Measurements from ENCODE around the gene DUOX2.
A peak's percentile ranks its signal among the peaks of the same experiment; 100 is the strongest.
"Not testable (repeated sequence)": the region's sequence is repeated elsewhere in the genome, so short reads cannot be mapped to it uniquely, and the experiment has no call there.

Gene DUOX2

DNA sequence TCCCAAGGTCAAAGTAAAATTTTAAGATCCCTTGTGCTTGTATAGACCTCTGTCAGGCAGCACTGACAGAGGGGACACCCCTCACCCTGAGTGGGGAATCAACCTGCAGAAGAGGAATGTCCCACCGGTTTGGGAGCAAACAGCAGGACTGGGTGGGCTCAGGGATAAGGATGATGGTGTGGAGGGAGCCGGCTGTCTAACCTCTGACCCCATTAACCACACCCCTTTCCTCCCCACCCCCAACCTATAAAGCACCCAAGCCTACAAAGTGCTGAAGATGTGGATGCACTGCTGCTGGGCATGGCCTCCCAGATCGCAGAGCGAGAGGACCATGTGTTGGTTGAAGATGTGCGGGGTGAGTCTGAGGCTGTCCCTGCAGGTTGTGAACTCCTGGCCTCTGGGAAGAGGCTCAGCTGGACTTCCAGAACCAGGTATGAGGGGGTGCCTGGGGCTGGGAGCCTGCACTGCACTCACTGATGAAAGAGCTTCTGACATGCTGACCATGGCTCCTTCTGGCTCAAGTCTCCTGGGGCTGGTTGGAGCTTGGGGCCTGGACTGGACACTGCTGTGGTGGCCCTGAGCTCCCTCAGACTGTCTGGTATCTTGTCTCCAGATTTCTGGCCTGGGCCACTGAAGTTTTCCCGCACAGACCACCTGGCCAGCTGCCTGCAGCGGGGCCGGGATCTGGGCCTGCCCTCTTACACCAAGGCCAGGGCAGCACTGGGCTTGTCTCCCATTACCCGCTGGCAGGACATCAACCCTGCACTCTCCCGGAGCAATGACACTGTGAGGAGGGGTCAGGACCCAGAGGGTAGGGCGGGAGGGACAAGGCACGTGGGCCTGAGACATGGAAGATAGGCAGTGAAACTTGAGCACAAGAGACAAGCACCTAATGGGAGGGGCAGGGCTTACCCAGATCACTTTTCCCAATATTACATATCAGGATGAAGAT, 25.1 kb upstream of the DUOX2 start:
- no peak for DNase-seq

DNA sequence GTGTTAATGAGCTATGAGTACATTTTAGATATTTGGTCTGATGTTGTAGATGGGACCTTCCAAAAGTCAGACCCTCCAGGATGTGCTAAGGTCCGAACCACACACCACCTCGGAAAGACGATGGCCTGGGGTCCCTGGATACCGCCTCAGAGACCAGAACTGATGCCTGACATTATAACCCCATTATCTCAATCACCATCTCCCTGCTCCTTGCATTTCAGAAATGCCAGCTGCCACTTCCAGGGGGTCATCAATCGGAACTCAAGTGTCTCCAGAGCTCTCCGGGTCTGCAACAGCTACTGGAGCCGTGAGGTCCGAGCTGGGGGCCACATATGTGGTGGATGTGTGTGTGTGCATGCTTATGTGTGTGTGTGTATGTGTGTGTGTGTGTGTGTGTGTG, 23.7 kb upstream of the DUOX2 start:
- no peak for DNase-seq

GRCh38 chr15:45136378-45136764, 22.4 kb upstream of the DUOX2 start:
- no peak for DNase-seq

DNA sequence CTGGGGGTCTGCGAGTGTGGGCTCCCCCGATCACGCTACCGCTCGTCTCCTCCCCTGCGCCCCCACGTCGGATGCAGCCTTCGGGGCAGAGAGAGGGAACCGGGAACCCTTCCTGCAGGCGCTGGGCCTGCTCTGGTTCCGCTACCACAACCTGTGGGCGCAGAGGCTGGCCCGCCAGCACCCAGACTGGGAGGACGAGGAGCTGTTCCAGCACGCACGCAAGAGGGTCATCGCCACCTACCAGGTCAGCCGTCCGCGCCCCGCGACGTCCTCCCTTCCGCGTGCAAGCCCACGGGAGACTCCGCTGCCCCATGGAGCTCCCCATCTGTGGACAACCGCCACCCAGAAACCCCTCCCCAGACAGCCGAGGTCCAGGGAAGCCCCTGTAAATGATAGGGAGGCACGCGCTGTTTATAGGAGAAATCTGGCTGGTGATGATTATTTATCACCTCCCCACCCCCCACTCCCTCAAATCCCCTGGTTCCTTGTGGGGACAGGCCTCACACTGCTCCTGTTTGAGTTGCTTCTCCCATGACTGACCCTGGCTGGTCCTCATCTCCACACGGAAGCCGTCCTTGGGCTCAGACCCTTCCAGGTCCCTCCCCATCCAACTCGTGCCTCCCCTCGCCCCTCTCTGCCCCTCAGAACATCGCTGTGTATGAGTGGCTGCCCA, 21.9 kb upstream of the DUOX2 start:
- not testable (repeated sequence) for DNase-seq

DNA sequence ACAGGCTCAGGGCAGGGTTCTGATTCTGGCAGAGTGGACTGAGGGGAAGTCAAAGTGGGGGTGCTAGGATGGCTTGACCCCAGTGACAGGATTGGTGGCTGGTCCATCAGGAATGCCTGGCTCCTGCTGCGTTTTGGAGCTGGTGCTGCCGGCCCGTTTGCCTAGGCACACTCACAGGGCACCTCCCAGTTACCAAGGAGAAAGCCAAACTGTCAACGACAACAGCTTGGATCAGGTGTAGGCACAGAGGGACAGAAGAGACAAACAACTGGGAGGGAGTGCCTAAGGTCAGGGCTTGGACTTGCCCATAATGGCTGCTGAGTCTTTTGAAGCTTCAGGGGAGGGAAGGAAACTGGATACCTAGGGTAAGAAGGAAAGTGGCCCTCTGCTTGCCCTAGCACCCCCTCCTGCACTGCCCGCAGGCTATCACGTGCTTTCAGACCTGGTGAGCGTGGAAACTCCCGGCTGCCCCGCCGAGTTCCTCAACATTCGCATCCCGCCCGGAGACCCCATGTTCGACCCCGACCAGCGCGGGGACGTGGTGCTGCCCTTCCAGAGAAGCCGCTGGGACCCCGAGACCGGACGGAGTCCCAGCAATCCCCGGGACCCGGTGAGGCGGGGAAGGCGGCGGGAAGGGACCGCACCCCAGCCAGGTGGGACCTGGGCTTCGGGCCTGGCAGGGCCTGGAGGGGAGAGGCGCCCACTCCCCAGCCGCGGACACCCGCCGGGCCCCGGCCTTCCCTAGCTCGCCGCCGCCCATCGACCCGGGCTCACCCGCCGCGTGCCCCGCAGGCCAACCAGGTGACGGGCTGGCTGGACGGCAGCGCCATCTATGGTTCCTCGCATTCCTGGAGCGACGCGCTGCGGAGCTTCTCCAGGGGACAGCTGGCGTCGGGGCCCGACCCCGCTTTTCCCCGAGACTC, 21.0 kb upstream of the DUOX2 start:
- no peak for DNase-seq

DNA sequence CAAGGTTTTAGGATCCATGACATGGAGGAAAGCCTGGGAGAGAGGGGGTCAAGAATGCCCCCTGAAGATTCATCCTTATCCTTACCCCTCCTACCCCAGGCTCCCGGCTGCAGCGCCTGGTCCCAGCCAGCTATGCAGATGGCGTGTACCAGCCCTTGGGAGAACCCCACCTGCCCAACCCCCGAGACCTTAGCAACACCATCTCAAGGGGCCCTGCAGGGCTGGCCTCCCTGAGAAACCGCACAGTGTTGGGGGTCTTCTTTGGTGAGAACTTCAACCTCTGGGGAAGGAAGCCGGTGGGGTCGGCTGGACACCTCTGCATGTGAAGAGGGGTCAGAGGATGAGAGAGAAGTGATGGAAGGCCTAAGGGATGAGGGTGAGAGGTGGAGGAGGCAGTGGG, 20.1 kb upstream of the DUOX2 start:
- DNase-seq, result no peak

DNA sequence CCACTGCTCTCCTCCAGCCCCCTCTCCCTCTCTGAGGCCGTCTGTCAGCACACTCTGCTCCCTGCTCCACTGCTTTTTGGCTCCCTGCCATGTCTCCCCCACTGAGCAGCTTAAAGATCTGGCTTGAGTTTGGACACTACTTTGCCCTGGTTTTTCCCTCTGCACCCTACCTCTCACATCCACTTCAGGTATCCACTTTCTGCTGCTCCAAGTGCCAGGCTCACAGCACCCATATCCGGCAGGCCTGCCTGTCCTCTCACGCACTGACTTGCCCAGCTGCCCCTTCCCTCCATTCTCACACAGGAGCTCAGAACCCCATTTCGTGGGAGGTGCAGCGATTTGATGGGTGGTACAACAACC, 19.6 kb upstream of the DUOX2 start:
- no peak for DNase-seq

DNA sequence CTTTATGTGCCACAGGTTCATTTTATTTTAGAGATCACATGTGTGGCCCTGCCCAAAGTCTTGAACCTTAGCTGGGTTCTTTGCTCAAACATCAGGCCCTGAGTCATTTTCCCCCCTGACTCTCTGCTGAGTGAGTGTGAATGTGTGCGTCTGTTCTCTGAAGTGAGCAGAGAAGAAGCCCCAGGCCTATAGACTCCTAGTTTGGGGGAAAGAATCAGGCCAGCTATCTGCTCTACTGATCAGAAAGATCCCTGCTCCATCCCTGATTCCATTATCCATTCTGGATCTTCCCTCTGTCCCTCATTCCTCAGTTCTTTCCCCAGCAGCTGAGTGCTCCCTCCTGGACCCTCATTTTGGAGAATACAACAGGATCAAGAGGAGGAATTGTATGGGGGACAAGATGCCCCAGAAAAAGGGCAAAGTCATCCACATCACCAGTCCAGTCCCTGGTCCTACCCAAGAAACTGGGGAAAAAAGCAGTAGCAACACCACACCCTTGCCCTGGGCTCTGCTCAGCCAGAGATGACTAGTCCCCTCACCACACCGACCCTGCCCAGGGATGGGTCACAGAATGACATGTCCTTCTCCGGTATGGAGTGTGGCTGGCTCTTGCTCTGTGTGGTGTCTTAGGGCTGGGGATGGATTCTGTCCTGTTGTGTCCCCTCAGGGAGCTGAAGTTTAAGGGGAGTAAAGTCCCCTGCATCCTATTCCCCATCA, 19.0 kb upstream of the DUOX2 start:
- DNase-seq, result no peak

- DNase-seq, result no peak
These were observed 17.5 kb upstream of the DUOX2 start for GRCh38 chr15:45131510-45131909.

GRCh38 chr15:45130291-45131000, 16.5 kb upstream of the DUOX2 start:
- DNase-seq, result no peak

DNA sequence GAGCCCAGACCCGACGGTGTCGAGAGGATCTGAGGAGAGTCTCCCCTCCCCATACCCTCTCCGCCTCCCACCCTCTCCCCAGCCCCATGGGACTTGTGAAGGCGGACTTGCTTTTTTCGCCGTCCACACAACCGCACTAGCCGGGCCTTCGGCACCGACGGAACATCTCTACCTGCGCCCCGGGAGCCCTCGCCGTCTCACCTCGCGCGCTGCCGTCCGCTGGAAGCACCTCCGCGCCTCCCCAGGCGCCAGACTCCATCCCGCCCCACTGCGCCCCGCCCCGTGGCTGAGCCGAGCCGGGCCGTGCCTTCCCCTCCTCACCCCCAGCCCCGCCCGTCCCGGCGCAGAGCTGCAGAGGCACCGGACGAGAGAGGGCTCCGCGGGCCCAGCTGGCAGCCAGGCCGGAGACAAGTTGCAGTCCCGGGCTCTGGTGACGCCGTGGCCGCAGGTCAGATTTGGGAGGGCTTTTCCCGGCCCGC, 15.7 kb upstream of the DUOX2 start, which contains the start of the genes DUOX1 and DUOXA1:
TSS of gene DUOX1 (plus strand) at position 344 of the 479 bp plus-strand sequence. CDS start 1,973 bp downstream, outside the sequence.
TSS of gene DUOXA1 (minus strand) at position 229 of the 479 bp plus-strand sequence. CDS start 6,865 bp downstream, outside the sequence.
- DNase-seq, result no peak

GRCh38 chr15:45128971-45129639, 15.1 kb upstream of the DUOX2 start:
- DNase-seq, result no peak

- peak; percentile 10 for DNase-seq
These were observed 12.7 kb upstream of the DUOX2 start for GRCh38 chr15:45126535-45127158.

DNA sequence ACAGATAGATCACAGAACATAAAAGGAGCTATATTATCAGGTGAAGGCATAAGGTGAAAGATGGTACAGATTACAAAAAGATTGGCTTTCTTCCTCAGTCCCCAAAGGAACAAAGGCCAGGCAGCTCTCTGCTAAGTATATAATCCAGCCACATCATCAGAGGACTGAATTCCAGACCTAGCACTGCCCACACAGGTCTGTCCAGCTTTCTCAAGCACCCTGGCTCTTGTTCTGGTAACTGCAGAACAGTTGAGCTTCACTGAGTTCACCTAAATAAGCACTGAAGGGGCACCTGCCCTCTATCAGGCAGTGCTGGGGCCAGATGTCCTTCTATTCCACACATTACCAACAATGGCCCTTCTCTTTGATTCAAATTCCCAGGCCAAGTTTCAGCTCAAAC, 9.4 kb upstream of the DUOX2 start:
- no peak for DNase-seq

DNA sequence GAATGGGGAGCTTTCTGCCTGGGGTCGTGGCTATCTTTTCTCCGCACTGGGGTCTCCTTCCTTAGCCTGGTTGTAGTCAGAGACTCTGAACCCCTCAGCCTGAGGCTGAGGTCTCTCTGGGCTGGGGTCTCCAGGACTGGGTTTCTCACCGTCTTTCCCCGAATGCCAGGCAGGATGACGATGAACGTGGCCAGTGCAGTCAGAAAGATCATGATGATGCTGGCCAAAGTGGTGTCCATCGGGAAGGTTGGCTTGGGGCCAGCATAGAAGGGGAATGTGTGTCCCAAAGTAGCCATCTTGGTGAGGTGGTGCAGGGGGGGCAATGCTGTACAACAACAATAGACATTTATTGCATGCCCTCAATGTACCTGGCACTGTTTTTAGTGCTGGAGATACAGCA, 8.7 kb upstream of the DUOX2 start:
- DNase-seq, result no peak

DNA sequence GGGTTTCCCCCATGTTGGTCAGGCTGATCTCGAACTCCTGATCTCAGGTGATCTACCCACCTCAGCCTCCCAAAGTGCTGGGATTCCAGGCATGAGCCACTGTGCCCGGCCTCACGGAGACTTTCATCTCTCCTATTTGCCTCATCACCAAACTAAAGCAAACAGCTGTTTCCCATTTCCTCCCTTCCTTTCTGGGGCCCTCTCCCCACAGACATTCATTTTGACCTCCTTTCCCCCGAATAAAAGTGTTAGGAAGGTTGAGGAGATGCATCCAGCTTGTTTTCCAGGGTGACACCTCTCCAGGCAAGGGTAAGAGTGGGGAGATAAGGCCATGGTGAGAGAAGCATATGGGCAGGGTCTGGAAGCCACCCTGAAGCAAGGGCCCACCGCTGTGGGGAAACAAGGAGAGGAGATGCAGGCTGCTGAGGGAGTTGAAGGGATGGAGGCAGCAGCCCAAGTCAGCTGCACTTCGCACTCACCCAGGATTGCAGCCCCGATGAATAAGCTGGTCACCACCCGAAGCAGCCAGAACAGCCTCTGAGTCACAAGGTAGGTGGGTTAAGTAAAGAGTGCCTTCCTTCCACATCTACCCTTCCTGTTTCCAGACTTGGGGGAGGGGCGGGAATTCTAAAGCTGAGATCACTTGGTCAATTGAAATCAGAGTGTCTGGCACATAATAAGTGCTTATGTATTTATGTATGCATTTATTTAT, 7.9 kb upstream of the DUOX2 start:
- DNase-seq, result no peak

DNA sequence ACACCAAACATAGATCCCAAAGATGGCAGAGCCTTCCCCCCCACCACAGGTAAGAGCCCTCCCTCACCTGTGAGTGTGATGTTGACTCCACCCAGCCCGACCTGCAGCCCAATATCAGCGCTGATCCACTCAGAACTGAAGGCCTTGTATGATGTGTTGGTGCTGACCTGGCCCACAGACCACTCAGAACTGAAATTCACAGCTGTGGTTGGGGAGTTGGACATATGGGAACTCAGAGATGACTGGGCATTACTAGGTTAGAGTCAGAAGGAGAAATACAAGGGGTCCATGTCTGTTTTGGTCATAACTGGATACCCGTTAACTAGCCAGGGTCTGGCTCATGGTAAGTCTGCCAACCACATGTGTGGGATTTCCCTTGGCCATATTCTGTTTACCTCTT, 7.0 kb upstream of the DUOX2 start:
- DNase-seq, result no peak

DNA sequence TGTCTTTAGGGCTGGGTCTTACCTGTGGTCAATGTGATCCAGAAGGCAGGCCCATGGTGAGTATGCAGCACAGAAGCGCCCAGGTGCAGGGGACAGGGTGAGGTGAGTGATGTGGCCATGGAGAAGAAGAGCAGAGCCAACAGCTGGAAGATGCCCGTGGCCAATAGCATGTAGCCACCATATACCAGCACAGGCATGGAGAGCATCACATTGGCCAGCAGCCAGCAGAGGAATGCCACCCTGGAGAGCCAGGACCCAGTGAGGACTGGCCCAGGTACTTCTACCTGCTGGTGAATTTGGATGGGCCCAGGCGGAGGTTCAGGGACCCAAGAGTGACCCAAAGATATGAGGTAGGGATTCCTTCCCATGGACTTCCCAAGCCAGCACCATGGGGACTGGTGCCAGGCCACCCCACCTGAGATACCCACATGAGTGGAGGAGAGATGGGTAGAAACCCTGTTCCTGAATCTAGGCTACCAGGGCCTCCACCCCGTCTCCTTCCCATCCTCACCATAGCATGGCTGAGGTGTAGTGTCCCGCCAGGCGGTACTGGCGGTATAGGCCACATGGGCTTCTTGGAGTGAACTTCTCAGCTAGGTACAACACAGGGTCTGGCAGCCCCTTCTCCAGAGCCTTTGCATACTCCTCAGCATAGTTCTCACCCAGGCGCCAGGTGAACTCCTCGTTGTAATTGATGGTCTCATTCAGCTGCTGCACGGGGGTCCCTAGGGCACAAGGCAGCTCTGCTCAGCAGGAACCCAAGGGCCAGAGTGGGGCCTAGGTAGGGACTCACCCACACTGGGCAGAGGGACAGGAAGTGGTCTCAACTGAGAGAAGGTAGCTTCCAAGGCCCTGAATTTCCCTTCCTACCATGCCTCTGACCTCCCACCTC, 6.4 kb upstream of the DUOX2 start:
- DNase-seq, result no peak

DNA sequence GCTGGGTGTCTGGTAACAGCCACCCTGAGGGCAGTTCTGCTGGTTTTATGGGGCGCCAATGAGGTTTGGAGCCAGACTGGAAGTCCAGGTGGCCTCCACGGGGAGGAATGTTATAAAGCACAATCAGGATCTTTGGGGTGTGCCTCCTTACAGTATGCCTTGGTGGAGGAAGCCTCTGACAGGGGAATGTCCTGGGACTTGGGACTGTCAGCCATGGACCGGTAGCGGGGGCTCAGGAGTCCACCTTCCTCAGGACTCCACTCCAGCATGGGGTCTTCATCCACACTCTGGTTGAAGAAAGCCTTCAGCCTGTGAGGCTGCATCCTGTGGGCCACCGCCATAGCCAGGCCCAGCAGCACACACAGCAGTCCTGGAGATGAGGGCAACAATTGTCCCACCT, 5.0 kb upstream of the DUOX2 start:
- no peak for DNase-seq

All from CD4-positive, alpha-beta T cell treated with Interferon gamma for 1 hour (primary cell).